Fibroblast of lung (primary cell): ENCODE data around the gene DIO3. TPM values are rescaled to one million over a fixed set of nuclear protein-coding genes. Genes with fewer than 3 reads are reported as not detected.
"Not testable (repeated sequence)": the region's sequence is repeated elsewhere in the genome, so short reads cannot be mapped to it uniquely, and the experiment has no call there.

ENCODE experiments used
- DNase-seq, 2 donors: peaks; one replicate each; pipeline versions ENCODE4 v3.0.0 to v3.0.0-alpha.2; 2010; ENCODE audit warnings: low read depth in 2 of 2
- H2AFZ ChIP-seq: 2 replicates; pipeline ENCODE4 v1.5.1; 2012; ENCODE audit warnings: low read length, control low read depth, inconsistent platforms
- H3K27ac ChIP-seq: 2 replicates; pipeline ENCODE4 v1.5.1; 2011; ENCODE audit warnings: low read length, control low read depth; ENCODE audit not compliant: insufficient read depth
- H3K27me3 ChIP-seq: 2 replicates; pipeline ENCODE4 v1.5.1; 2011; ENCODE audit warnings: mild to moderate bottlenecking, low read length; ENCODE audit not compliant: control insufficient read depth, insufficient read depth
- H3K36me3 ChIP-seq: 2 replicates; pipeline ENCODE4 v1.5.1; 2011; ENCODE audit warnings: low read length; ENCODE audit not compliant: control insufficient read depth, insufficient read depth
- H3K4me1 ChIP-seq: 2 replicates; pipeline ENCODE4 v1.5.1; 2011; ENCODE audit warnings: low read length; ENCODE audit not compliant: control insufficient read depth, insufficient read depth; ENCODE audit errors: extremely low read depth
- H3K4me2 ChIP-seq: 2 replicates; pipeline ENCODE4 v1.5.1; 2011; ENCODE audit warnings: low read length, control low read depth; ENCODE audit not compliant: insufficient read depth; ENCODE audit errors: extremely low read depth
- H3K4me3 ChIP-seq, 4 experiments: fragments of 200-600 bp in 1 of 4; sonication (generic) in 1 of 4; replicated peaks in 1 of 4; 2 replicates each; pipeline ENCODE4 v1.5.1; 2011 to 2016; ENCODE audit warnings: low read length in 4 of 4, low read depth in 3 of 4, mild to moderate bottlenecking in 3 of 4, control low read depth in 2 of 4, inconsistent platforms in 1 of 4, mixed read lengths in 1 of 4; ENCODE audit not compliant: insufficient read depth in 1 of 4; ENCODE audit errors: control extremely low read depth in 1 of 4
- H3K79me2 ChIP-seq: 2 replicates; pipeline ENCODE4 v1.5.1; 2012; ENCODE audit warnings: mild to moderate bottlenecking, low read length, inconsistent platforms; ENCODE audit not compliant: control insufficient read depth, insufficient read depth
- H3K9ac ChIP-seq: 2 replicates; pipeline ENCODE4 v1.5.1; 2011; ENCODE audit warnings: mild to moderate bottlenecking, low read length, control low read depth; ENCODE audit not compliant: insufficient read depth
- H3K9me3 ChIP-seq: 2 replicates; pipeline ENCODE4 v1.5.1; 2012; ENCODE audit warnings: low read depth, low read length; ENCODE audit not compliant: control insufficient read depth, insufficient read depth
- H4K20me1 ChIP-seq: 2 replicates; pipeline ENCODE4 v1.5.1; 2011; ENCODE audit warnings: low read length; ENCODE audit not compliant: control insufficient read depth, insufficient read depth; ENCODE audit errors: extremely low read depth
- CTCF ChIP-seq, 2 donors: IDR thresholded peaks in 1 of 2; conservative IDR thresholded peaks in 1 of 2; 1 replicate in 1 of 2; 2 replicates in 1 of 2; pipeline ENCODE4 v1.5.1; 2011 to 2012; ENCODE audit warnings: low read length in 2 of 2, control low read depth in 1 of 2, inconsistent platforms in 1 of 2, low read depth in 1 of 2, mild to moderate bottlenecking in 1 of 2
- EZH2 ChIP-seq: IDR thresholded peaks from 2 replicates; pipeline ENCODE4 v1.5.1; 2012; ENCODE audit warnings: low read length, control low read depth, mild to moderate bottlenecking; ENCODE audit errors: missing control alignments
- polyA plus RNA-seq, 2 donors: library from polyadenylated mRNA; depleted of rRNA in 1 of 2; stranded (reverse) in 1 of 2; unstranded in 1 of 2; fragments of >200 nt; gene quantifications; 2 replicates each; pipeline ENCODE4 v1.2.1, GENCODE V29; 2011 to 2012; ENCODE audit warnings: missing spikeins in 1 of 2
- total RNA-seq: library from RNA; depleted of rRNA; stranded (reverse); fragments of >200 nt; gene quantifications from 2 replicates; pipeline ENCODE4 v1.2.1, GENCODE V29; 2014

DIO3 gene
- total and polyA plus RNA-seq, 2 donors (not counting 1 experiment from before 2014, with no cell fraction given): 0.17 TPM; not detected in 1

GRCh38 chr14:101553931-101554330 is 7.4 kb upstream of the DIO3 start:
- Histone ChIP-seq H3K9me3 (no peaks in the 10 kb centered on the region), H2AFZ (no peak overlapping the region), H3K4me3 (no peak overlapping the region), H3K9ac (no peak overlapping the region), H3K4me1 (no peaks in the 10 kb centered on the region), H3K4me2 (no peak overlapping the region), H3K27ac (no peak overlapping the region), H3K36me3 (no peaks in the 10 kb centered on the region), H3K79me2 (no peaks in the 10 kb centered on the region), H3K27me3 (no peaks in the 10 kb centered on the region), H4K20me1 (no peaks in the 10 kb centered on the region)
- DNase-seq: no peak
- TF ChIP-seq EZH2 (no peak), CTCF (conservative IDR thresholded peaks at IDR 0.05 in 1 of 2, IDR thresholded peaks at IDR 0.05 in 1 of 2; ENCODE audit: low read depth in 1 of 2, low read length in 2 of 2) (no peak)

- H3K27ac ChIP-seq: no peak overlapping the region
- H3K36me3 ChIP-seq: no peaks in the 10 kb centered on the region
- H4K20me1 ChIP-seq: no peaks in the 10 kb centered on the region
- no peak overlapping the region for H3K4me3 ChIP-seq
- no peak overlapping the region for H3K9ac ChIP-seq
- TF ChIP-seq CTCF (conservative IDR thresholded peaks at IDR 0.05 in 1 of 2, IDR thresholded peaks at IDR 0.05 in 1 of 2; ENCODE audit: low read depth in 1 of 2, low read length in 2 of 2) (no peak), EZH2 (no peak)
- H3K4me1 ChIP-seq: no peaks in the 10 kb centered on the region
- no peak overlapping the region for H2AFZ ChIP-seq
- no peak overlapping the region for H3K4me2 ChIP-seq
- no peaks in the 10 kb centered on the region for H3K9me3 ChIP-seq
- H3K79me2 ChIP-seq: no peaks in the 10 kb centered on the region
- no peak for DNase-seq
- H3K27me3 ChIP-seq: peaks cover 10% of the 10 kb centered on the region
Measured at GRCh38 chr14:101554991-101555668, 6.2 kb upstream of the DIO3 start.

GRCh38 chr14:101555669-101556043 is 5.6 kb upstream of the DIO3 start:
- not testable (repeated sequence) for H3K79me2 ChIP-seq, H3K9ac ChIP-seq, H2AFZ ChIP-seq, H4K20me1 ChIP-seq, H3K36me3 ChIP-seq, DNase-seq, H3K27ac ChIP-seq, H3K4me2 ChIP-seq, H3K9me3 ChIP-seq, H3K4me3 ChIP-seq, H3K4me1 ChIP-seq
- H3K27me3 ChIP-seq: peaks cover 11% of the 10 kb centered on the region
